ENCODE data around the gene SRRM4.

SRRM4 gene

DNA sequence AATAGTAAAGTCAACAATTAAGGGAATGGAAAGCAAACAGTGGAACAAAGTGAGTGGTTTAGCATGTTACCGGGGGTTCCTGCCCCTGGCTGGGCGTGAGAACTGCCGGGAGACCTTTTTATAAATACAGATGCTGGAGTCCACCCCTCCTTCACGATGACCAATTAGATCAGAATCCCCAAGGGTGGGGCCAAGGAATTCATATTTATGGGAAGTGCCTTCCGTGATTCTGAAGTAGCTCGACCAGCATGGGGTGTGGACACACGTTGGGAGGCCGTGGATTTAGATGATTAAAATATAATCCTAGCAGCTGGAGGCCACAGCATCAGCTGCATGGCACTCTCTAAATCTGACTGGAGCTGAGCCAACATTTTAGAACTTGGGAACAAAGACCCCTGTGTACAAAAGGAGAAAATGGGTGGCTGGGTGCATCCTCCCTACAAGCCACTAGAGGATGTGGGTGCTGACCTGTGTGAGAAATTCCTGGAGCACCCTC is 87.9 kb downstream of the SRRM4 start:
- peak overlapping the region; percentile 81 for H3K27ac ChIP-seq
- TF ChIP-seq, protein P1, sequence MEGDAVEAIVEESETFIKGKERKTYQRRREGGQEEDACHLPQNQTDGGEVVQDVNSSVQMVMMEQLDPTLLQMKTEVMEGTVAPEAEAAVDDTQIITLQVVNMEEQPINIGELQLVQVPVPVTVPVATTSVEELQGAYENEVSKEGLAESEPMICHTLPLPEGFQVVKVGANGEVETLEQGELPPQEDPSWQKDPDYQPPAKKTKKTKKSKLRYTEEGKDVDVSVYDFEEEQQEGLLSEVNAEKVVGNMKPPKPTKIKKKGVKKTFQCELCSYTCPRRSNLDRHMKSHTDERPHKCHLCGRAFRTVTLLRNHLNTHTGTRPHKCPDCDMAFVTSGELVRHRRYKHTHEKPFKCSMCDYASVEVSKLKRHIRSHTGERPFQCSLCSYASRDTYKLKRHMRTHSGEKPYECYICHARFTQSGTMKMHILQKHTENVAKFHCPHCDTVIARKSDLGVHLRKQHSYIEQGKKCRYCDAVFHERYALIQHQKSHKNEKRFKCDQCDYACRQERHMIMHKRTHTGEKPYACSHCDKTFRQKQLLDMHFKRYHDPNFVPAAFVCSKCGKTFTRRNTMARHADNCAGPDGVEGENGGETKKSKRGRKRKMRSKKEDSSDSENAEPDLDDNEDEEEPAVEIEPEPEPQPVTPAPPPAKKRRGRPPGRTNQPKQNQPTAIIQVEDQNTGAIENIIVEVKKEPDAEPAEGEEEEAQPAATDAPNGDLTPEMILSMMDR (IDR thresholded peaks at IDR 0.05): no peak
- TF ChIP-seq ZFX (IDR thresholded peaks at IDR 0.05; ENCODE audit: borderline replicate concordance): no peak

- TF ChIP-seq, protein P1 (IDR thresholded peaks at IDR 0.05): no peak
- no peak for TF ChIP-seq ZFX (IDR thresholded peaks at IDR 0.05; ENCODE audit: borderline replicate concordance)
- peak overlapping the region; percentile 81 for H3K27ac ChIP-seq
Measured at GRCh38 chr12:119071176-119071575, 89.8 kb downstream of the SRRM4 start.

GRCh38 chr12:119071638-119072231 is 90.4 kb downstream of the SRRM4 start:
- peak overlapping the region; percentile 81 for H3K27ac ChIP-seq

GRCh38 chr12:119072440-119072839 is 91.1 kb downstream of the SRRM4 start:
- H3K27ac ChIP-seq: peak overlapping the region; percentile 81
- TF ChIP-seq, protein P1 (IDR thresholded peaks at IDR 0.05): no peak
- no peak for TF ChIP-seq ZFX (IDR thresholded peaks at IDR 0.05; ENCODE audit: borderline replicate concordance)

More at GRCh38 chr12:119071638-119072231, 90.4 kb downstream of the SRRM4 start:
- no peak for TF ChIP-seq ZFX (IDR thresholded peaks at IDR 0.05; ENCODE audit: borderline replicate concordance)

- no peak for TF ChIP-seq ZFX (IDR thresholded peaks at IDR 0.05; ENCODE audit: borderline replicate concordance)
- TF ChIP-seq, protein P1 (IDR thresholded peaks at IDR 0.05): no peak
- H3K27ac ChIP-seq: no peak overlapping the region
Measured at GRCh38 chr12:119075222-119075787, 94.0 kb downstream of the SRRM4 start.

DNA sequence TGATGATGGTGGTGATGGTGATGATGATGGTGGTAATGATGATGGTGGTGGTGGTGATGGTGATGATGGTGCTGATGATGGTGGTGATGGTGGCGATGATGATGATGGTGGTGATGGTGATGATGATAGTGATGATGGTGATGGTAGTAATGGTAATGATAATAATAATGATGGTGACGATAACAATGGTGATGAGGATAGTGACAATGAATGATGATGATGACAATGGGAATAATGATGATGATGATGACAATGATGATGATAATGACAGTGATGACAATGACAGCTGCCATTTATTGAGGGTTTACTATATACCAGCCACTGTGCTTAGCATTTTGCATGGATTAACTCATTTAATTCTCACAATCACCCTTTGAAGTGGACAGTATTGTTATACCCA is 94.6 kb downstream of the SRRM4 start:
- no peak overlapping the region; the same call in 1 of the 2 replicates for H3K27ac ChIP-seq
- no peak for TF ChIP-seq ZFX (IDR thresholded peaks at IDR 0.05; ENCODE audit: borderline replicate concordance)
- TF ChIP-seq, protein P1 (IDR thresholded peaks at IDR 0.05): no peak

DNA sequence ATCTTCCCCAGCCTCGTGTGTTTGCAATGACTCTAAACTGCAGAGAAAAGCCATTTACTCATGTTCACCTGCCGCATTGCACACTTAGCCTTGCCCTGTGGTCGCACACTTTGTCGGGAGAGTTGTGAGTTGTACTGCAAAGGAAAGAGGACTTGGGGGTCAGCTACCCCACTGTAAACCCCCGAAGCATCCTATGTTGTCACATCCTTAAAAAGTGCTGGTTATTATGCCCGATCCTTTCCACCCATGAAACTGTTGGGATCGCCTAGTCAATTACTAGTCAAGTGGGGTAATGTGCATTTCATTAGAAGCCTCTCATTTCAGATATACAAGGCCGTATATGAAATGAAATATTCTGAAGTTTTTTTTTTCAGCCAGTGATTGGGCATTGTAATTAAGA is 98.2 kb downstream of the SRRM4 start:
- TF ChIP-seq, protein P1 (IDR thresholded peaks at IDR 0.05): no peak
- TF ChIP-seq ZFX (IDR thresholded peaks at IDR 0.05; ENCODE audit: borderline replicate concordance): no peak
- peak overlapping the region; percentile 31 for H3K27ac ChIP-seq
